DND-41 (cell line): ENCODE measurements around the gene NBR1.
"Not testable (repeated sequence)": the region's sequence is repeated elsewhere in the genome, so short reads cannot be mapped to it uniquely, and the experiment has no call there.

Experiments used
- ATAC-seq: fragments of 200-7000 bp; cut with Tn5 transposase; 3 replicates; pipeline ENCODE4 v1.9.1; 2021; ENCODE audit warnings: low read depth; ENCODE audit not compliant: insufficient read depth
- DNase-seq: peaks from one replicate; pipeline ENCODE4 v3.0.0-alpha.2; 2020
- H2AFZ ChIP-seq: 2 replicates; pipeline ENCODE4 v1.6.0; 2012; ENCODE audit warnings: low read depth, low read length
- H3K27ac ChIP-seq: 2 replicates; pipeline ENCODE4 v1.5.1; 2012; ENCODE audit warnings: low read length, inconsistent platforms
- H3K27me3 ChIP-seq: fragments of 200-600 bp; sonication (generic); 2 replicates; pipeline ENCODE4 v1.6.0; 2012; ENCODE audit warnings: low read length, mild to moderate bottlenecking, inconsistent platforms; ENCODE audit not compliant: insufficient read depth, poor library complexity
- H3K36me3 ChIP-seq: 2 replicates; pipeline ENCODE4 v1.5.1; 2012; ENCODE audit warnings: low read length, inconsistent platforms; ENCODE audit not compliant: insufficient read depth
- H3K4me1 ChIP-seq: 2 replicates; pipeline ENCODE4 v1.5.1; 2012; ENCODE audit warnings: mild to moderate bottlenecking, low read length; ENCODE audit not compliant: insufficient read depth
- H3K4me2 ChIP-seq: 2 replicates; pipeline ENCODE4 v1.6.0; 2012; ENCODE audit warnings: mild to moderate bottlenecking, moderate library complexity, low read length, inconsistent platforms; ENCODE audit not compliant: insufficient read depth
- H3K4me3 ChIP-seq, 2 experiments: fragments of 200-600 bp in 1 of 2; shearing (Covaris generic) in 1 of 2; 2 replicates each; pipeline ENCODE4 v1.5.1; 2012 to 2016; ENCODE audit warnings: inconsistent platforms in 2 of 2, low read length in 2 of 2, mild to moderate bottlenecking in 2 of 2, low read depth in 1 of 2, moderate library complexity in 1 of 2
- H3K79me2 ChIP-seq: 2 replicates; pipeline ENCODE4 v1.6.0; 2012; ENCODE audit warnings: low read length, inconsistent platforms; ENCODE audit not compliant: insufficient read depth
- H3K9ac ChIP-seq: 2 replicates; pipeline ENCODE4 v1.6.0; 2012; ENCODE audit warnings: low read depth, mild to moderate bottlenecking, inconsistent platforms, low read length, moderate library complexity
- H3K9me3 ChIP-seq: 2 replicates; pipeline ENCODE4 v1.5.1; 2012; ENCODE audit warnings: low read length, moderate library complexity, mild to moderate bottlenecking, inconsistent platforms; ENCODE audit not compliant: insufficient read depth, severe bottlenecking
- H4K20me1 ChIP-seq: 2 replicates; pipeline ENCODE4 v1.6.0; 2012; ENCODE audit warnings: low read length; ENCODE audit not compliant: insufficient read depth
- EZH2 ChIP-seq: IDR thresholded peaks from 3 replicates; pipeline ENCODE4 v1.6.1; 2012; ENCODE audit warnings: borderline replicate concordance, low read depth, mild to moderate bottlenecking, moderate library complexity, low read length, inconsistent platforms; ENCODE audit not compliant: severe bottlenecking
- TF ChIP-seq, protein P1 (sequence below): IDR thresholded peaks from 2 replicates; pipeline ENCODE4 v1.5.1; 2012; ENCODE audit warnings: borderline replicate concordance, low read length, moderate library complexity, mild to moderate bottlenecking; ENCODE audit not compliant: poor library complexity, severe bottlenecking; ENCODE audit errors: extremely low read depth

The NBR1 gene

DNA sequence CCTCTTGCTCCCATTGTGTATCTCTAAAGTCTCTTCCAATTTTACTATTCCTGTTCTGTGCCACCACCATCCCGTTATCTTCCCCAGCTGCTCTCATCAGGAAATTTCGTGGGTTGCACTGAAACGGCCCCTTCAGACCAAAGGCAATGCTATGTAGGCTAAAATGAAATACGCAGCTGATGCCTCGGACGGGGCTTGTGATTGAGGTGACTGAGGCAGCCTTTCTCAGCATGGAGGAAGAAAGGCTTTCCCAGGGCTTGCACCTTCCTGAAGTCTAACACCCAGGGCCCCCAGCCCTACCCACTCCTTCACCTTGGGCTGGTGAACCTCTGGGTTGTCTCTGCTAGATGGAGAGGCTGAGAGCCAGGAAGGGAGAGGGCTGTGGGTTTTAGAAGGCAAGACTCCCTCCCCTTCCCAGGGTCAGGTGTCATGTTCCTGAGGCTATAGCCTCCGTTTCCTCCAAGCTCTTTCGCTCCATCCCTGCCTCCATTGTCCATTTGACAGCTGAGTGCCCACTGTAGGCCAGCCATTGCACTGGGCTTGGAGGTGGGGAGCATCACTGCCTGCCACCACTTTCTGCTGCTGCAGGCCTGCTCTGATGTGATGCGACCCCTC, 49.6 kb downstream of the NBR1 start:
- Histone ChIP-seq H3K79me2 (no peaks in the 10 kb centered on the region), H3K9ac (no peak overlapping the region), H3K27me3 (no peaks in the 10 kb centered on the region), H3K27ac (no peak overlapping the region), H3K4me3 (no peak overlapping the region), H3K4me2 (no peak overlapping the region), H4K20me1 (no peaks in the 10 kb centered on the region), H3K9me3 (no peaks in the 10 kb centered on the region), H3K36me3 (peaks cover 24% of the 10 kb centered on the region), H2AFZ (no peak overlapping the region), H3K4me1 (no peaks in the 10 kb centered on the region)
- DNase-seq (no peak), ATAC-seq (no peak)
- TF ChIP-seq, protein P1, sequence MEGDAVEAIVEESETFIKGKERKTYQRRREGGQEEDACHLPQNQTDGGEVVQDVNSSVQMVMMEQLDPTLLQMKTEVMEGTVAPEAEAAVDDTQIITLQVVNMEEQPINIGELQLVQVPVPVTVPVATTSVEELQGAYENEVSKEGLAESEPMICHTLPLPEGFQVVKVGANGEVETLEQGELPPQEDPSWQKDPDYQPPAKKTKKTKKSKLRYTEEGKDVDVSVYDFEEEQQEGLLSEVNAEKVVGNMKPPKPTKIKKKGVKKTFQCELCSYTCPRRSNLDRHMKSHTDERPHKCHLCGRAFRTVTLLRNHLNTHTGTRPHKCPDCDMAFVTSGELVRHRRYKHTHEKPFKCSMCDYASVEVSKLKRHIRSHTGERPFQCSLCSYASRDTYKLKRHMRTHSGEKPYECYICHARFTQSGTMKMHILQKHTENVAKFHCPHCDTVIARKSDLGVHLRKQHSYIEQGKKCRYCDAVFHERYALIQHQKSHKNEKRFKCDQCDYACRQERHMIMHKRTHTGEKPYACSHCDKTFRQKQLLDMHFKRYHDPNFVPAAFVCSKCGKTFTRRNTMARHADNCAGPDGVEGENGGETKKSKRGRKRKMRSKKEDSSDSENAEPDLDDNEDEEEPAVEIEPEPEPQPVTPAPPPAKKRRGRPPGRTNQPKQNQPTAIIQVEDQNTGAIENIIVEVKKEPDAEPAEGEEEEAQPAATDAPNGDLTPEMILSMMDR, result no peak
- no peak for TF ChIP-seq EZH2

DNA sequence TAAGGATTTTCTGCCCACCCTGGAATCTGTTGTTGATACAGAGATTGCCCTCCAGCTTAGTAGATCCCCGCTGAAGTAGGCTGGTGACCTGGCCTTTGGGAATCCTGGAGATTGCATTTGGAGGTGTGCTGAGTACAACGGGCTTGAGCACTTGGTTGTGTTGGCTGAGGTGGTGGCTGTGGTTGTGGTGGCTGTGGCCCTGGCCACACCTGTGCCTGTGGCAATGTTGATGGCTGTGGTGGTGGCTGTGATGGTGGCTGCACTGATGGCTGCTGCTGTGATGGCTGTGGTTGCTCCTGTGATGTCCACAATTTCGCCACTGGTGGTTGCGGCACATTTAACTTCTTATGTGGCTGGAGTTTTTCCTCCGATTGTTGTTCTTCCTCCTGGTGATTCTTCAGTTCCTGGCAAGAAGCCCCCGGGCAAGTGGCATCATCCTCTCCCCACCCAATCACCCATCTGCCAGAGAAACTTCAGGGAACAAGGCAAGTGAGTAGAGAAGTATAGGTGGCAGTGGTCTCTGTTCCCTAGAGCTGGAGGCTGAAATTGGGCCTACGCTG, 53.2 kb downstream of the NBR1 start:
- no peaks in the 10 kb centered on the region for H3K27me3 ChIP-seq
- no peaks in the 10 kb centered on the region for H3K9me3 ChIP-seq
- H3K79me2 ChIP-seq, result no peaks in the 10 kb centered on the region
- no peak overlapping the region for H2AFZ ChIP-seq
- DNase-seq, result peak; percentile 2
- H3K4me2 ChIP-seq, result no peak overlapping the region
- peaks cover 11% of the 10 kb centered on the region; the same call in 1 of the 2 replicates for H3K36me3 ChIP-seq
- no peak overlapping the region for H3K4me3 ChIP-seq
- H3K27ac ChIP-seq, result no peak overlapping the region
- no peaks in the 10 kb centered on the region for H4K20me1 ChIP-seq
- H3K4me1 ChIP-seq, result no peaks in the 10 kb centered on the region
- H3K9ac ChIP-seq, result no peak overlapping the region
- TF ChIP-seq EZH2, result no peak
- TF ChIP-seq, protein P1, result no peak
- ATAC-seq, result no peak

DNA sequence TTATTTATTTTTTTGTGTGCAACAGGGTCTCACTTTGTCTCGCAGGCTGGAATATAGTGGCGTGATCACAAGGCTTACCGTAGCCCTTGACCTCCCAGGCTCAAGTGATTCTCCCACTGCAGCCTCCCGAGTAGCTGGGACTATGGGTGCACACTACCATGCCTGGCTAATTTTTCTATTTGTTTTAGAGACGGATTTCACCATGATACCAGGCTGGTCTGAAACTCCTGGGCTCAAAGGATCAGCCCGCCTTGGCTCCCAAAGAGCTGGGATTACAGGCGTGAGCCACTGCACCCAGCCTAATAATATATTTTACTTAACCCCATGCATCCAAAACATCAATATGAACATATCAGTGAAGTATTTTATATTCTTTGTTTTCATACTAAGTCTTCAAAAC, 55.4 kb downstream of the NBR1 start:
- Histone ChIP-seq H3K27ac (no peak overlapping the region), H3K27me3 (no peaks in the 10 kb centered on the region), H4K20me1 (no peaks in the 10 kb centered on the region), H3K36me3 (peaks cover 11% of the 10 kb centered on the region; the same call in 1 of the 2 replicates), H3K79me2 (no peaks in the 10 kb centered on the region), H3K9ac (no peak overlapping the region), H2AFZ (no peak overlapping the region), H3K4me2 (no peak overlapping the region), H3K4me3 (no peak overlapping the region), H3K4me1 (no peaks in the 10 kb centered on the region), H3K9me3 (no peaks in the 10 kb centered on the region)
- ATAC-seq, result no peak
- TF ChIP-seq, protein P1, result no peak
- TF ChIP-seq EZH2, result no peak
- no peak for DNase-seq

DNA sequence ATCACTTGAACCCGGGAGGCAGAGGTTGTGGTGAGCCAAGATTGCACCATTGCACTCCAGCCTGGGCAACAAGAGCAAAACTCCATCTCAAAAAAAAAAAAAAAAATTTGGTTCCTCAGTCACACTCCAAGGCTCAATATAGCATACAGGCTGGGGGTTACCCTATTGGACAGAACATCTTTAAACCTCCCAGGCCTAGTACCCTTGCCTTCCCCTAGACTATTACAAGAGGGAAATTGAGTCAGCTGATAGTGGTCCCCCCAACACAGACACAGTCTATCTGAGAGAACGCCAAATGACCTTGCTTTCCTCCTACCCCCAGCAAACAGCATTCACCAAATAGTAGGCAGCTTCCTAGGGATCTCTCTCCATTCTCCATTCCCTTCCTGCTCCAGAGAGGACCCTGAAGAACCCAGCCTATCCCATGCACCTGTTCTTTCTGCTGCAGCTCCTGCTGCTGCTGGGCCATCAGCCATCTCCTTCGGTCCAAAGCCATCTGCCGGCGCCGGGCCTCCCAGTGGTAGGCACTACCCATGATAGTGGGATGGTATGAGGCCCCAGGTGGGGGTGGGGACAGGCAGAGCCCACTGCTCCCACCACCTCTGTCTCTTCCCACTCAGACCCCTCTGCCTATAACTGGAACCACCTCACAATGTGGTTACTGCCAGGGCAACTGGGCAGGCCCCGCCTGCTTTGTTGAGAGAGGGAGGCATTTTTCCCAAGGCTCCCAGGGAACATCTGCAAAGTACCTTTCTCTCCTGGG, 57.2 kb downstream of the NBR1 start, which contains the start of gene CCDC200:
Gene CCDC200 (minus strand): TSS at position 604 of the 763 bp plus-strand sequence. CDS start 69 bp downstream, at position 535.
- not testable (repeated sequence) for H3K9me3 ChIP-seq, H2AFZ ChIP-seq, H3K27me3 ChIP-seq, H3K9ac ChIP-seq, H3K4me3 ChIP-seq, H3K4me1 ChIP-seq, H3K79me2 ChIP-seq, H4K20me1 ChIP-seq, DNase-seq, H3K27ac ChIP-seq, H3K4me2 ChIP-seq, ATAC-seq
- peaks cover 11% of the 10 kb centered on the region; the same call in 1 of the 2 replicates for H3K36me3 ChIP-seq

DNA sequence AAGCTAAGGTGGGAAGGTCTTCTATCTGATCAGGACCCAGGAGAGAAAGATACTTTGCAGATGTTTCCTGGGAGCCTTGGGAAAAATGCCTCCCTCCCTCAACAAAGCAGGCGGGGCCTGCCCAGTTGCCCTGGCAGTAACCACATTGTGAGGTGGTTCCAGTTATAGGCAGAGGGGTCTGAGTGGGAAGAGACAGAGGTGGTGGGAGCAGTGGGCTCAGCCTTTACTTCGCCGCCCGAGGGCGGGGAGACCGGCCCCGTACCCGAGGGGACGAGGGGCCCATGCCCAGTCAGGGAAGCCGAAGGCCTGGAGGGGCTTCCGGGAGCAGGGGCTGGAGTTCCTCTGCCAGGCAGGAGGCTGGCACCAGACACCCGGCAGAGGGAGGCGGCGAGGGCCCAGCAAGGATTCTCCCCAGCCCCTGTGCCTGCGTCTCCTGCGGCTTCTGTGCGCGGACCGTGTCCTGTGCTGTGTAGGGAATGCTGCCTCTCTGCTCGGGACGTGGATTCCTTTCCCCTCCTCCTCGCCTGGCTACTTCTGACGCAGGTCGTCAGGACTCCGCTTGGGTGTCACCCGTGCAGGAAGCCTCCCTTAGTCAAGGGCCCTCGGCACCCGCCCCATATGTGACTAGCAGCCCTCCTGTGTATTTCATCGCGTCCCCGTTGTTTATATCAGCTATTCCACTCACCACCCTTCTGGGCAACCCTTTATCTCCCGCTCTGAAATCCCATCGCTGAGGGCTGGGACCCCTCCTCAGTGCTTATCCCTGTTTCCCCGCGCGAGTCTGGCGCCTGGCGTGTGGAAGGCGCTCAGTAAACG, 60.4 kb downstream of the NBR1 start:
- not testable (repeated sequence) for H3K79me2 ChIP-seq, H3K36me3 ChIP-seq, H3K4me1 ChIP-seq, ATAC-seq, H3K4me3 ChIP-seq, H3K9ac ChIP-seq, H4K20me1 ChIP-seq, H3K27me3 ChIP-seq, H2AFZ ChIP-seq, H3K4me2 ChIP-seq, H3K9me3 ChIP-seq, H3K27ac ChIP-seq
- peak; percentile 2 for DNase-seq
